ENCODE results near the gene UBE4B.

The UBE4B gene

DNA sequence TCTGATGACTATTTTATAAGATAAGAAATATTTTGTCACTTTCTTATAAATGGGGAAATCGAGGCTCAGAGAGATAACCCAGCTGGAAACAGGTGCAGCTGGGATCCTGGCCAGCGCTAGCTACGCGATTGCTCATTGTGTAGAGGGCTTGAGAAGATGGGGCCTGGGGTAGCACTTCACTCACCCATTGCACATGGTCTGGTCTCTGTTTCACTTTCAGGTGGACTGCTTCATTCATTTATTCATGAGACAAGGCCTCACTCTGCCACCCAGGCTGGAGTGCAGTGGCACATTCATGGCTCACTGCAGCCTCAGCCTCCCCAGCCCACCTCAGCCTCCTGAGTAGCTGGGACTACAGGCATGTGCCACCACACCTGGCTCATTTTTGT is 23.8 kb downstream of the UBE4B start:
- DNase-seq (ENCODE audit: low spot score): no peak
- TF ChIP-seq, protein P1, sequence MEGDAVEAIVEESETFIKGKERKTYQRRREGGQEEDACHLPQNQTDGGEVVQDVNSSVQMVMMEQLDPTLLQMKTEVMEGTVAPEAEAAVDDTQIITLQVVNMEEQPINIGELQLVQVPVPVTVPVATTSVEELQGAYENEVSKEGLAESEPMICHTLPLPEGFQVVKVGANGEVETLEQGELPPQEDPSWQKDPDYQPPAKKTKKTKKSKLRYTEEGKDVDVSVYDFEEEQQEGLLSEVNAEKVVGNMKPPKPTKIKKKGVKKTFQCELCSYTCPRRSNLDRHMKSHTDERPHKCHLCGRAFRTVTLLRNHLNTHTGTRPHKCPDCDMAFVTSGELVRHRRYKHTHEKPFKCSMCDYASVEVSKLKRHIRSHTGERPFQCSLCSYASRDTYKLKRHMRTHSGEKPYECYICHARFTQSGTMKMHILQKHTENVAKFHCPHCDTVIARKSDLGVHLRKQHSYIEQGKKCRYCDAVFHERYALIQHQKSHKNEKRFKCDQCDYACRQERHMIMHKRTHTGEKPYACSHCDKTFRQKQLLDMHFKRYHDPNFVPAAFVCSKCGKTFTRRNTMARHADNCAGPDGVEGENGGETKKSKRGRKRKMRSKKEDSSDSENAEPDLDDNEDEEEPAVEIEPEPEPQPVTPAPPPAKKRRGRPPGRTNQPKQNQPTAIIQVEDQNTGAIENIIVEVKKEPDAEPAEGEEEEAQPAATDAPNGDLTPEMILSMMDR (IDR thresholded peaks at IDR 0.05; ENCODE audit: extremely low read depth, missing control alignments): no peak

DNA sequence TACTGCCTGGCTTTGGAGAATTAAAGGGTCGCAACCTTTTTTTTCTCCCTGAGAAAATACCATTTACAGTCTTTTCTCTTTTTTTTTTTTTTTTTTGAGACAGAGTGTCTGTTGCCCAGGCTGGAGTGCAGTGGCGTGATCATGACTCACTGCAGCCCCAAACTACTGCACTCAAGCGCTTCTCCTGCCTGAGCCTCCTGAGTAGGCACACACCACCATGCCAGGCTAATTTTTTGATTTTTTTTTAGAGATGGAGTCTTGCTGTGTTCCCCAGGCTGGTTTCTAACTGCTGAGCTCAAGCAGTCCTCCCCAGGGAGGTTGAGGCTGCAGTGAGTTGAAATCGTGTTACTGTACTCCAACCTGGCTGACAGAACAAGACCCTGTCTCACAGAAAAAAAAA is 24.6 kb downstream of the UBE4B start:
- no peak for DNase-seq (ENCODE audit: low spot score)
- TF ChIP-seq, protein P1 (IDR thresholded peaks at IDR 0.05; ENCODE audit: extremely low read depth, missing control alignments): no peak

DNA sequence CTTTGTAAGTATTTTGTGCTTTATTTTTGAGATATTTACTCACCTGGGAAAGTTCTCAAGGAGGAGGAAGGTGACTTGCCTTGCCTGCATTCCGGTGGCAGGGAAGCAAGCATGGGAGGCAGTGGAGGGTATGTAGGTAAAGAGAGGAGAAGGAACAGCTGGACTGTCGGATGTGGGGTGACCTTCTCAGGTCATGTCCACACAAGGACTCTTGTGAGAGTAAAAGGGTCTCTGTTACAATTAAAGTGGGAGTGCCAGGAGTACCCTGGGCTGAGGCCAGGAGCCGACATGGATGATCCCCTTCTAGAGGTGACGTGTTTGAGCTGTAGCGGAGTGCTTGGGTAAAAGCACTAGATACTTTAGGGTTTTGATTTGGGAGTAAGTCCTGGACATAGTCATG is 25.0 kb downstream of the UBE4B start:
- TF ChIP-seq, protein P1 (IDR thresholded peaks at IDR 0.05; ENCODE audit: extremely low read depth, missing control alignments): no peak
- no peak for DNase-seq (ENCODE audit: low spot score)

DNA sequence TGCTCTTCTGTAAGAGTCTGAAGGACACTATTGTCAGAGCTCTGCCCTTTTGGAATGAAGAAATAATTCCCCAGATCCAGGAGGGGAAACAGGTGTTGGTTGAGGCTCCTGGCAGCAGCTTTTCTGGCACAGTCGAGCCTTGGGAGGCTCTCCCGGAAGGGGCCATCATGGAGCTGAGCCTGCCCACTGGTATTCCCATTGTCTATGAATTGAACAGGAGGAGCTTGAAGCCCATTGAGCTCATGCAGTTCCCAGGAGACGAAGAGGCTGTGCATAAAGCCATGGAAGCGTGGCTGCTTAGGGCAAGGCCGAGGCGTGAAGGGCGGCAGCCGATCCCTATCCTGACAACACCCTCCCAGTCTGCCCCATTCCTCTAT is 26.6 kb downstream of the UBE4B start:
- DNase-seq (ENCODE audit: low spot score): no peak
- TF ChIP-seq, protein P1 (IDR thresholded peaks at IDR 0.05; ENCODE audit: extremely low read depth, missing control alignments): no peak

DNA sequence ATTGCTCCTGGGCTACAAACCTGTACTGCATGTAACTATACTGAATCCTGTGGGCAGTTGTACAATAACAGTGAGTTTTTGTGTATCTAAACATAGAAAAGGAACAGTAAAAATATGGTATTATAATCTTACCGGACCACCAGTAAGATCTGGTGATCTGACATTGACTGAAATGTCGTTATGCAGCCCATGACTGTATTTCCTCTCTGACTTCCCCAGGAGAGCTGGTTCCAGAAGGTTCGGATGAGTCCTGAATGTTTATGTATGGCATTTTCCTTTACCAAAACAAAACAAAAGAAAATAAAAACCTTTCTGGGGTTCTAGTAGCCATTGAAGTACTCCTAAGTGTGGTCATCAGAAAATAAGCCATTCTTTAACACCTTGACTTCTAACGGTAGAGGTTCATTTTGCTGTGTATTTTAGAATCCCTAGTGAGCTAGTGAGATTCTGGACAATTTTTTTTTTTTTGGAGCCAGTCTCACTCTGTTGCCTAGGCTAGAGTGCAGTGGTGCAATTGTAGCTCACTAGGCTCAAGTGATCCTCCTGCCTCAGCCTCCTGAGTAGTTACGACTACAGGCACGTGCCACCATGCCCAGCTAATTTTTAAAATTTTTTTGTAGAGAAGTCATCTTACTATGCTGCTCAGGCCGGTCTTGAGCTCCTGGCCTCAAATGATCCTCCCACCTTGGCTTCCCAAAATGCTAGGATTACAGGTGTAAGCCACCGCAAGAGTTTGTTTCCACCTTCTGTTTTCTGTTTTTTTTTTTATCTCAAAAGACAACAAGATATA is 27.7 kb downstream of the UBE4B start:
- DNase-seq (ENCODE audit: low spot score): no peak
- TF ChIP-seq, protein P1 (IDR thresholded peaks at IDR 0.05; ENCODE audit: extremely low read depth, missing control alignments): no peak

DNA sequence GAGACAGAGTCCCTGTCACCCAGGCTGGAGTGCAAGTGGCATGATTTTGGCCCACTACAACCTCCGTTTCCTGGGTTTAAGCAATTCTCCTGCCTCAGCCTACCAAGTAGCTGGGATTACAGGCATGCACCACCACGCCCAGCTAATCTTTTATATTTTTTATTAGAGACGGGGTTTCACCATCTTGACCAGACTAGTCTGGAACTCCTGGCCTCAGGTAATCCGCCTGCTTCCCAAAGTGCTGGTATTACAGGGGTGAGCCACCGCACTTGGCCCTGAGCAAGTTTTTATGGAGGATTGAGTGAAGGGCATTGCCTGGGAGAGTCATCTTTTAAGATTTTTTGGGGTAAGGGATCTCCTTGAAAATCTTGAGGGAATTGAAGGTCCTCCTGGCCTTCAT is 28.5 kb downstream of the UBE4B start:
- TF ChIP-seq, protein P1 (IDR thresholded peaks at IDR 0.05; ENCODE audit: extremely low read depth, missing control alignments): no peak
- DNase-seq (ENCODE audit: low spot score): no peak

DNA sequence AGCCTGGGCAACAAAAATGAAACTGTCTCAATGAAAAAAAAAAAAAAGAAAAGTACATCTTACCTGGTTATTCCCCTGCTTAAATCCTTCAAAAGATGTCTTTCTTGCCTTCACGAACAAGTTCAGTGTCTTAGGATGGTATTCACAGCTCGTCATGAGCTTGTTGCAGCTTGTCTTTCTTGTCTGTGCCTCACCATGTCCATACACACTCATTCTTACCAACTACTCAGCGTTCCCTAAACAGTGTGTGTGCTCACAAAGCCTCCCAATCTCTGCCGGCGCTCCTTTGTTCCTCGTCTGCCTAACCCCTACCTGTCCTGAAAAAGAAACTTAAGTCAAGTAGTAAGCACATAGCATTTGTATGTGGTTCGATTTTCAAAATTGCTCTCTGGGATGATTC is 31.1 kb downstream of the UBE4B start:
- DNase-seq (ENCODE audit: low spot score): no peak

More for the DNA sequence above, 31.1 kb downstream of the UBE4B start:
- TF ChIP-seq, protein P1 (IDR thresholded peaks at IDR 0.05; ENCODE audit: extremely low read depth, missing control alignments): no peak

Measured in GM20000 (cell line).